UCSD-AML1 (cell line): Measurements from ENCODE around the gene KLF7.

Source experiments
- DNase-seq: peaks from one replicate; lab custom pipeline; 2025; ENCODE audit not compliant: unreplicated experiment; lab: John Stamatoyannopoulos, UW

KLF7 gene

DNA sequence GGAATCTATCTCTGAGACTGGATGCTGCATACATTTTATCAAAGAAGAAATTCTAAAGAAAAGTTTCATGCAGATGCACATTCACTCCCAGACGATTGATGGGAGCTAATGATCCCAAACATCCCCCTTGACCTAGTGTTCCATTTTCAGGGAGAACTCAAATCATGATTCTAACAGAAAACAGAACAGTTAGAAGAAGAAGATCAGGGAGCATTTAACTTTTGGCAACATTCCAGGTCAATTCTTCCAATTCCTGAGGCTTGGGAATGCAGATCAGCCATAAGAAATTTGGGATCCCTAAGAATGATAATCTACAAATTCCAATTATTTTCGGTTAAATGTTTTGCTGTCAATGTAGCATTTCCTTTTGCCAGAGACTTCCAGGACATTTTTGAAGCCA lies 129.9 kb downstream of the KLF7 start:
- no peak for DNase-seq

DNA sequence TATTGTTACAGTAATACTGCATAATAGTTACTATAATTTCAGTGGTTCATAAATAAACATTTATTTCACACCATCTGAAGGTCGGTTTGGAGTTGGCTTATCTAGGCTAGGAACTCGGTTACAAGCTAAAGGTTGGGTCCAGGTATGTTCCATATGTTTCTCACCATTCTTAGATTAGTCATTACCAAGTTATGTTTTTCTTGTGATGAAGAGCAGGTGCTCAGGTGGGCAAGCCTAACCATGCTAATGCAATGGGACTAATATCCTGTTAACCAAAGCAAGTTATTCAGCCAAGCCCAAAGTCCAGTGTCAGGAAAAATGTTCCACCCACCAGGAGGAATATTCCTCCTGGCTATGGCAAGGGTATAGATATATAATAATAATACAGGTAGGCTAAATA lies 133.3 kb downstream of the KLF7 start:
- DNase-seq = no peak
